ENCODE results near the gene RHBDL1. TPM values are rescaled to one million over a fixed set of nuclear protein-coding genes. Genes with fewer than 3 reads are reported as not detected.

Gene RHBDL1
- total RNA-seq, 1 donor from 2014 or later: 0.24 TPM

- Mint-ChIP-seq H3K4me1 (peaks cover 25% of the 10 kb centered on the region), H3K9me3 (no peaks in the 10 kb centered on the region), H3K27me3 (no peaks in the 10 kb centered on the region), H3K27ac (peak overlapping the region; percentile 85), H3K4me3 (peak overlapping the region; percentile 84), H3K36me3 (ENCODE audit: low read depth) (no peaks in the 10 kb centered on the region)
- no peak for DNase-seq
- POLR2A ChIA-PET: interaction anchor here (0.5 to 4.0 kb wide), 3 partner anchors 12 to 261 kb away, joined by 5 to 13 read pairs (median 10); partner anchors contain the start of genes METTL26 and STUB1
- no peak for TF ChIP-seq CTCF (IDR thresholded peaks at IDR 0.05)
- intact Hi-C loops (cut with micrococcal nuclease): loop anchor here (2.0 kb wide), 1 partner anchor 21 kb away; the partner anchor contains the start of gene RHOT2
- peak; percentile 13 for ATAC-seq (ENCODE audit: low read depth)
- CTCF ChIA-PET: interaction anchor here (0.6 to 1.2 kb wide), 2 partner anchors 8 to 55 kb away, joined by 3 to 4 read pairs; no protein-coding TSS in a partner anchor
Observed at GRCh38 chr16:648071-648780, 27.2 kb upstream of the RHBDL1 start.

- no peaks in the 10 kb centered on the region for H3K36me3 Mint-ChIP-seq (ENCODE audit: low read depth)
- no peaks in the 10 kb centered on the region for H3K9me3 Mint-ChIP-seq
- H3K4me1 Mint-ChIP-seq: peaks cover 22% of the 10 kb centered on the region
- ChIA-PET POLR2A (interaction anchor here (0.6 to 4.0 kb wide), 7 partner anchors 10 to 61 kb away, joined by 3 to 13 read pairs (median 4); partner anchors contain the start of genes METTL26 and STUB1), CTCF (interaction anchor here (1.2 kb wide), 1 partner anchor 56 kb away, joined by 4 read pairs; no protein-coding TSS in a partner anchor)
- DNase-seq (peak; percentile 93), ATAC-seq (ENCODE audit: low read depth) (peak; percentile 85)
- H3K27me3 Mint-ChIP-seq: no peaks in the 10 kb centered on the region
- H3K4me3 Mint-ChIP-seq: peak within 1 kb of the TSS; percentile 84
- no peak for TF ChIP-seq CTCF (IDR thresholded peaks at IDR 0.05)
- peak within 1 kb of the TSS; percentile 85 for H3K27ac Mint-ChIP-seq
- intact Hi-C loops (cut with micrococcal nuclease): loop anchor here (1.0 to 2.0 kb wide), 4 partner anchors 11 to 35 kb away; partner anchors contain the start of genes JMJD8, METTL26 and RHOT2
Observed at GRCh38 chr16:648781-649589, 26.5 kb upstream of the RHBDL1 start, which contains the start of gene WDR90. WDR90 (plus strand) TSS chr16:649365; CDS start chr16:649417, 52 bp downstream.

GRCh38 chr16:649631-650030 is 25.8 kb upstream of the RHBDL1 start:
- POLR2A ChIA-PET: interaction anchor here (0.6 to 4.0 kb wide), 7 partner anchors 10 to 1610 kb away, joined by 3 to 13 read pairs (median 4); partner anchors contain the start of gene STUB1
- ATAC-seq (ENCODE audit: low read depth) (peak; percentile 6), DNase-seq (no peak)
- CTCF ChIA-PET: no interaction called here
- Mint-ChIP-seq H3K27me3 (no peaks in the 10 kb centered on the region), H3K36me3 (ENCODE audit: low read depth) (no peaks in the 10 kb centered on the region), H3K4me3 (peak overlapping the region; percentile 66), H3K4me1 (peaks cover 20% of the 10 kb centered on the region), H3K27ac (no peak overlapping the region), H3K9me3 (no peaks in the 10 kb centered on the region)
- intact Hi-C loops (cut with micrococcal nuclease): loop anchor here (1.0 to 2.0 kb wide), 4 partner anchors 11 to 35 kb away; partner anchors contain the start of genes JMJD8, METTL26 and RHOT2
- TF ChIP-seq CTCF (IDR thresholded peaks at IDR 0.05): no peak

GRCh38 chr16:651844-652243 is 23.6 kb upstream of the RHBDL1 start:
- DNase-seq (no peak), ATAC-seq (ENCODE audit: low read depth) (no peak)
- POLR2A ChIA-PET: no interaction called here
- Mint-ChIP-seq H3K4me1 (peaks cover 16% of the 10 kb centered on the region), H3K27me3 (no peaks in the 10 kb centered on the region), H3K4me3 (no peak overlapping the region), H3K27ac (no peak overlapping the region), H3K9me3 (no peaks in the 10 kb centered on the region), H3K36me3 (ENCODE audit: low read depth) (no peaks in the 10 kb centered on the region)
- CTCF ChIA-PET: no interaction called here
- no peak for TF ChIP-seq CTCF (IDR thresholded peaks at IDR 0.05)
- intact Hi-C loops (cut with micrococcal nuclease): no loop called here

All from activated B cell treated with CpG ODN at 0.5 μM for 24 hours (primary cell).